Neural cell (in vitro differentiated cells): ENCODE measurements around the gene HCCS. TPM values are rescaled to one million over a fixed set of nuclear protein-coding genes. Genes with fewer than 3 reads are reported as not detected.
"Not testable (repeated sequence)": the region's sequence is repeated elsewhere in the genome, so short reads cannot be mapped to it uniquely, and the experiment has no call there.

Experiments
- H2AFZ ChIP-seq: fragments of 200-600, 300-800 bp; sonication (generic), shearing (Covaris generic); 2 replicates; pipeline ENCODE4 v1.6.0; 2014; ENCODE audit warnings: low read depth, mild to moderate bottlenecking, antibody characterized with exemption, low read length, moderate library complexity
- H3F3A ChIP-seq: fragments of 200-600 bp; shearing (Covaris generic); 2 replicates; pipeline ENCODE4 v1.6.1; 2016; ENCODE audit warnings: mild to moderate bottlenecking, moderate library complexity, mixed read lengths, antibody characterized with exemption, low read length; ENCODE audit not compliant: insufficient read depth, poor library complexity, severe bottlenecking
- H3K27ac ChIP-seq: fragments of 200-600, 300-800 bp; sonication (generic), shearing (Covaris generic); 2 replicates; pipeline ENCODE4 v1.5.1; 2014; ENCODE audit warnings: mild to moderate bottlenecking, low read length, moderate library complexity
- H3K27me3 ChIP-seq: fragments of 300-800, 200-600 bp; sonication (generic), shearing (Covaris generic); 2 replicates; pipeline ENCODE4 v1.6.0; 2014; ENCODE audit warnings: mild to moderate bottlenecking, low read depth, low read length, moderate library complexity; ENCODE audit not compliant: insufficient read depth
- H3K36me3 ChIP-seq: fragments of 300-800, 200-600 bp; sonication (generic), shearing (Covaris generic); 2 replicates; pipeline ENCODE4 v1.5.1; 2014; ENCODE audit warnings: mild to moderate bottlenecking, antibody characterized with exemption, low read length, moderate library complexity; ENCODE audit not compliant: insufficient read depth
- H3K4me2 ChIP-seq: fragments of 300-800, 200-600 bp; sonication (generic), shearing (Covaris generic); 2 replicates; pipeline ENCODE4 v1.6.0; 2014; ENCODE audit warnings: mild to moderate bottlenecking, low read length
- H3K4me3 ChIP-seq: fragments of 300-800, 200-600 bp; sonication (generic), shearing (Covaris generic); 2 replicates; pipeline ENCODE4 v1.5.1; 2014; ENCODE audit warnings: mild to moderate bottlenecking, low read length, moderate library complexity
- H3K79me2 ChIP-seq: fragments of 200-600 bp; shearing (Covaris generic); replicated peaks from 2 replicates; pipeline ENCODE4 v1.6.0; 2014; ENCODE audit warnings: mild to moderate bottlenecking, low read length, moderate library complexity; ENCODE audit not compliant: insufficient read depth
- H3K9ac ChIP-seq: fragments of 300-800, 200-600 bp; sonication (generic), shearing (Covaris generic); 2 replicates; pipeline ENCODE4 v1.6.1; 2016; ENCODE audit warnings: mild to moderate bottlenecking, low read length, mixed read lengths
- H3K9me2 ChIP-seq: fragments of 200-600 bp; shearing (Covaris generic); 2 replicates; pipeline ENCODE4 v1.6.1; 2016; ENCODE audit warnings: mild to moderate bottlenecking, low read length, mixed read lengths; ENCODE audit not compliant: insufficient read depth
- H3K9me3 ChIP-seq: fragments of 200-600, 300-800 bp; sonication (generic), shearing (Covaris generic); 2 replicates; pipeline ENCODE4 v1.6.1; 2016; ENCODE audit warnings: mild to moderate bottlenecking, mixed run types, low read length, moderate library complexity, mixed read lengths
- H4K20me1 ChIP-seq: fragments of 200-600 bp; shearing (Covaris generic); 2 replicates; pipeline ENCODE4 v1.6.1; 2016; ENCODE audit warnings: mild to moderate bottlenecking, mixed run types; ENCODE audit not compliant: insufficient read depth
- CTCF ChIP-seq: fragments of 450-650 bp; IDR thresholded peaks from 2 replicates; pipeline ENCODE4 v1.5.1; 2014; ENCODE audit warnings: antibody characterized with exemption, mild to moderate bottlenecking, moderate library complexity; ENCODE audit not compliant: poor library complexity, severe bottlenecking
- EP300 ChIP-seq: fragments of 450-650 bp; conservative IDR thresholded peaks from 2 replicates; pipeline ENCODE4 v1.6.1; 2014; ENCODE audit warnings: antibody characterized with exemption, mild to moderate bottlenecking, moderate library complexity; ENCODE audit not compliant: poor library complexity, severe bottlenecking
- EZH2 ChIP-seq: fragments of 200-600, 300-800 bp; shearing (Covaris generic), sonication (generic); IDR thresholded peaks from 2 replicates; pipeline ENCODE4 v1.6.1; 2014; ENCODE audit warnings: antibody characterized with exemption, low read length, borderline replicate concordance, mild to moderate bottlenecking; ENCODE audit not compliant: insufficient read depth, poor library complexity, severe bottlenecking
- MXI1 ChIP-seq: fragments of 450-650 bp; conservative IDR thresholded peaks from 2 replicates; pipeline ENCODE4 v1.6.1; 2014; ENCODE audit warnings: antibody characterized with exemption, mild to moderate bottlenecking; ENCODE audit not compliant: poor library complexity, severe bottlenecking
- POLR2AphosphoS5 ChIP-seq: IDR thresholded peaks from 2 replicates; pipeline ENCODE4 v1.6.1; 2012
- RAD21 ChIP-seq: fragments of 450-650 bp; conservative IDR thresholded peaks from 2 replicates; pipeline ENCODE4 v1.6.1; 2014; ENCODE audit warnings: antibody characterized with exemption, mild to moderate bottlenecking, moderate library complexity
- REST ChIP-seq: IDR thresholded peaks from 2 replicates; pipeline ENCODE4 v1.6.1; 2012; ENCODE audit warnings: borderline replicate concordance
- SMC3 ChIP-seq: fragments of 450-650 bp; conservative IDR thresholded peaks from 2 replicates; pipeline ENCODE4 v1.6.1; 2014; ENCODE audit warnings: antibody characterized with exemption, mild to moderate bottlenecking, moderate library complexity; ENCODE audit not compliant: poor library complexity
- TAF1 ChIP-seq: IDR thresholded peaks from 2 replicates; pipeline ENCODE4 v1.6.1; 2012; ENCODE audit warnings: low read depth
- polyA plus RNA-seq: library from polyadenylated mRNA; depleted of rRNA; stranded (reverse); fragments of >200 nt; gene quantifications from 2 replicates; pipeline ENCODE4 v1.2.3, GENCODE V29; 2014

HCCS gene
- polyA plus RNA-seq, 1 donor from 2014 or later = 17.6 TPM

- no peaks in the 10 kb centered on the region for H3K27me3 ChIP-seq
- H3K4me2 ChIP-seq = no peak overlapping the region
- no peak overlapping the region for H3K27ac ChIP-seq
- no peaks in the 10 kb centered on the region for H3K36me3 ChIP-seq
- no peaks in the 10 kb centered on the region for H3K9me2 ChIP-seq
- no peak overlapping the region for H3K9ac ChIP-seq
- H3K9me3 ChIP-seq = no peaks in the 10 kb centered on the region
- H3K4me3 ChIP-seq = no peak overlapping the region
- no peak overlapping the region for H2AFZ ChIP-seq
- H4K20me1 ChIP-seq = no peaks in the 10 kb centered on the region
- no peaks in the 10 kb centered on the region for H3F3A ChIP-seq
- TF ChIP-seq CTCF (no peak), REST (no peak), TAF1 (no peak), POLR2AphosphoS5 (no peak), RAD21 (no peak), EP300 (no peak), EZH2 (no peak), SMC3 (no peak), MXI1 (no peak)
- no peaks in the 10 kb centered on the region for H3K79me2 ChIP-seq
Observed at GRCh38 chrX:11119313-11119943, 8.3 kb downstream of the HCCS start.

GRCh38 chrX:11123087-11123486, 12.0 kb downstream of the HCCS start:
- H3K4me3 ChIP-seq, H3K9me3 ChIP-seq, H3K9me2 ChIP-seq, H4K20me1 ChIP-seq, H3K36me3 ChIP-seq, H3K4me2 ChIP-seq, H2AFZ ChIP-seq, H3K27ac ChIP-seq, H3K79me2 ChIP-seq, H3K27me3 ChIP-seq, H3K9ac ChIP-seq, H3F3A ChIP-seq: not testable (repeated sequence)

GRCh38 chrX:11124112-11124511, 13.0 kb downstream of the HCCS start:
- Histone ChIP-seq H3K27ac (no peak overlapping the region), H2AFZ (no peak overlapping the region), H3K9ac (no peak overlapping the region), H3K27me3 (no peaks in the 10 kb centered on the region), H4K20me1 (no peaks in the 10 kb centered on the region), H3K4me2 (no peak overlapping the region), H3K9me3 (no peaks in the 10 kb centered on the region), H3K36me3 (no peaks in the 10 kb centered on the region), H3K4me3 (no peak overlapping the region), H3K9me2 (no peaks in the 10 kb centered on the region), H3K79me2 (no peaks in the 10 kb centered on the region), H3F3A (no peaks in the 10 kb centered on the region)
- TF ChIP-seq POLR2AphosphoS5 (no peak), SMC3 (no peak), RAD21 (no peak), CTCF (no peak)
